ENCODE measurements around the gene SEMA3A. TPM values are rescaled to one million over a fixed set of nuclear protein-coding genes. Genes with fewer than 3 reads are reported as not detected.

Gene SEMA3A
- total RNA-seq, 1 experiment from 2014 or later: 14.2 TPM

- no peak overlapping the region for H2AFZ ChIP-seq (ENCODE audit: low read depth, low read length, poor library complexity, severe bottlenecking)
- H4K20me1 ChIP-seq (ENCODE audit: insufficient read depth): no peaks in the 10 kb centered on the region
- ChIA-PET RAD21 (ENCODE audit: low non-redundant PET in 1 of 2, low total read pairs in 2 of 2, uncharacterized antibody in 2 of 2, unreplicated experiment in 2 of 2) (no interaction called here), CTCF (no interaction called here), POLR2A (no interaction called here)
- H3K4me2 ChIP-seq (ENCODE audit: low read length): no peak overlapping the region
- no peaks in the 10 kb centered on the region for H3K36me3 ChIP-seq (ENCODE audit: control insufficient read depth in 1 of 2, insufficient read depth in 2 of 2, low read length in 2 of 2)
- H3K9me3 ChIP-seq (ENCODE audit: control insufficient read depth in 1 of 2, insufficient read depth in 1 of 2, low read depth in 1 of 2, low read length in 2 of 2): no peaks in the 10 kb centered on the region
- H3K79me2 ChIP-seq (ENCODE audit: insufficient read depth, low read length): no peaks in the 10 kb centered on the region
- H3K9ac ChIP-seq (ENCODE audit: low read length): no peak overlapping the region
- no peak overlapping the region for H3K27ac ChIP-seq (ENCODE audit: low read depth, low read length)
- no peak overlapping the region for H3K4me3 ChIP-seq (replicated peaks in 1 of 2; ENCODE audit: low read depth in 1 of 2, low read length in 2 of 2)
- no peaks in the 10 kb centered on the region for H3K4me1 ChIP-seq (ENCODE audit: control insufficient read depth in 1 of 2, insufficient read depth in 2 of 2, low read length in 2 of 2)
- DNase-seq (ENCODE audit: low read depth, low spot score) (no peak), ATAC-seq (no peak)
- TF ChIP-seq SP1 (IDR thresholded peaks at IDR 0.05; ENCODE audit: low read depth): no peak
- TF ChIP-seq SIN3A (IDR thresholded peaks at IDR 0.05; ENCODE audit: low read depth): no peak
- no peak for TF ChIP-seq CTCF (IDR thresholded peaks at IDR 0.05 in 2 of 3, conservative IDR thresholded peaks at IDR 0.05 in 1 of 3; ENCODE audit: borderline replicate concordance in 1 of 3, insufficient read depth in 1 of 3, low read depth in 2 of 3, low read length in 2 of 3)
- intact Hi-C loops (cut with micrococcal nuclease): no loop called here
- no TSS peak for BruUV-seq (replicated peaks)
- no peaks in the 10 kb centered on the region for H3K9me2 ChIP-seq (ENCODE audit: insufficient read depth)
- no peaks in the 10 kb centered on the region for H3K27me3 ChIP-seq (ENCODE audit: insufficient read depth, low read length)
Measured at GRCh38 chr7:83957333-83957732, 237.3 kb downstream of the SEMA3A start.

GRCh38 chr7:83956104-83956503, 238.5 kb downstream of the SEMA3A start:
- no peak overlapping the region for H3K9ac ChIP-seq (ENCODE audit: low read length)
- no peaks in the 10 kb centered on the region for H3K79me2 ChIP-seq (ENCODE audit: insufficient read depth, low read length)
- no peaks in the 10 kb centered on the region for H3K9me3 ChIP-seq (ENCODE audit: control insufficient read depth in 1 of 2, insufficient read depth in 1 of 2, low read depth in 1 of 2, low read length in 2 of 2)
- H2AFZ ChIP-seq (ENCODE audit: low read depth, low read length, poor library complexity, severe bottlenecking): no peak overlapping the region
- no peak overlapping the region for H3K4me2 ChIP-seq (ENCODE audit: low read length)
- no peak for DNase-seq (ENCODE audit: low read depth, low spot score)
- H3K4me1 ChIP-seq (ENCODE audit: control insufficient read depth in 1 of 2, insufficient read depth in 2 of 2, low read length in 2 of 2): no peaks in the 10 kb centered on the region
- ChIA-PET CTCF (no interaction called here), POLR2A (no interaction called here), RAD21 (ENCODE audit: low non-redundant PET in 1 of 2, low total read pairs in 2 of 2, uncharacterized antibody in 2 of 2, unreplicated experiment in 2 of 2) (no interaction called here)
- no peaks in the 10 kb centered on the region for H4K20me1 ChIP-seq (ENCODE audit: insufficient read depth)
- H3K36me3 ChIP-seq (ENCODE audit: control insufficient read depth in 1 of 2, insufficient read depth in 2 of 2, low read length in 2 of 2): no peaks in the 10 kb centered on the region
- no peaks in the 10 kb centered on the region for H3K27me3 ChIP-seq (ENCODE audit: insufficient read depth, low read length)
- H3K4me3 ChIP-seq (replicated peaks in 1 of 2; ENCODE audit: low read depth in 1 of 2, low read length in 2 of 2): no peak overlapping the region
- BruUV-seq (replicated peaks): no TSS peak
- no peaks in the 10 kb centered on the region for H3K9me2 ChIP-seq (ENCODE audit: insufficient read depth)
- no peak for ATAC-seq
- TF ChIP-seq ZFX (IDR thresholded peaks at IDR 0.05): no peak
- TF ChIP-seq, protein P1, sequence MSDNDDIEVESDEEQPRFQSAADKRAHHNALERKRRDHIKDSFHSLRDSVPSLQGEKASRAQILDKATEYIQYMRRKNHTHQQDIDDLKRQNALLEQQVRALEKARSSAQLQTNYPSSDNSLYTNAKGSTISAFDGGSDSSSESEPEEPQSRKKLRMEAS (IDR thresholded peaks at IDR 0.05): no peak
- TF ChIP-seq SIN3A (IDR thresholded peaks at IDR 0.05; ENCODE audit: low read depth): no peak
- no peak for TF ChIP-seq JUND (IDR thresholded peaks at IDR 0.05)
- TF ChIP-seq EZH2 (IDR thresholded peaks at IDR 0.05): no peak
- no peak for TF ChIP-seq EZH2phosphoT487 (IDR thresholded peaks at IDR 0.05; ENCODE audit: borderline replicate concordance)
- no peak for TF ChIP-seq ELF1 (IDR thresholded peaks at IDR 0.05; ENCODE audit: borderline replicate concordance, low read depth)
- TF ChIP-seq ZNF274 (IDR thresholded peaks at IDR 0.05; ENCODE audit: low read depth, low read length): no peak
- TF ChIP-seq SP1 (IDR thresholded peaks at IDR 0.05; ENCODE audit: low read depth): no peak
- no peak for TF ChIP-seq POLR2A (IDR thresholded peaks at IDR 0.05; ENCODE audit: borderline replicate concordance, extremely low read depth, insufficient read depth, insufficient read length)
- no peak for TF ChIP-seq YY1 (IDR thresholded peaks at IDR 0.05; ENCODE audit: extremely low read depth, insufficient replicate concordance, low read depth, low read length)
- intact Hi-C loops (cut with micrococcal nuclease): no loop called here
- H3K27ac ChIP-seq (ENCODE audit: low read depth, low read length): no peak overlapping the region
